ENCODE measurements around the gene FARP2. TPM values are rescaled to one million over a fixed set of nuclear protein-coding genes. Genes with fewer than 3 reads are reported as not detected.

Gene FARP2
- total RNA-seq, 1 experiment from 2014 or later = 74.5 TPM

DNA sequence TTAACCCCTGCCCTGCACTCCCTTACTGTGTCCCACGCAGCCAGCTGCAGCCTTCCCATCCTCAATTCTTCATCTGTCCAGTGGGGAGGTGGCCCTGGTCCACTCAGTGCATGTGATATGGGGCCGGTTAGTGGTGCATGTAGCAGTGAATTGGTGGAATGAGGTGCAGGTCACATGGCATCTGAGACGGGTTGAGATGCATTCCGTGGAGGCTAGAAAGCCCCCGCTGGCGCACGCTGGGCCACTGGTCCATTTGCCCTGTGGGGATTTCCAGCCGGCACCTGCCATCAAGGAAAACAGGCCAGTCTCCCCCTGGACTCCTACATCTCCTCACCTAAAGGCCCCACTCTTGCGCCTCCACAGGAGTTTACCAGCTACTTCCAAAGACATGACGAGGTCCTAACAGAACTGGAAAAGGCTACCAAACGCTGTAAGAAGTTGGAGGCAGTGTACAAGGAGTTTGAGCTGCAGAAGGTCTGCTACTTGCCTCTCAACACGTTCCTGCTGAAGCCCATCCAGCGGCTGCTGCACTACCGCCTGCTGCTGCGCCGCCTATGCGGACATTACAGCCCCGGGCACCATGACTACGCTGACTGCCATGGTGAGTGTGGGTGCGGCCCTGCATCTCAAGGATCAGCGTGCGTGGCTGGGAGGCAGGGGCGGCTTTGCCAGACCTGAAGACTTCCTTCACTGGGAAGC, 111.8 kb downstream of the FARP2 start:
- Histone ChIP-seq H3K27ac (no peak overlapping the region), H3K4me3 (no peak overlapping the region), H3K4me1 (replicated peaks) (no peaks in the 10 kb centered on the region)

GRCh38 chr2:241468476-241468781, 112.3 kb downstream of the FARP2 start:
- Histone ChIP-seq H3K27me3 (replicated peaks) (no peaks in the 10 kb centered on the region), H3K4me1 (replicated peaks) (no peaks in the 10 kb centered on the region), H3K9me3 (replicated peaks) (no peaks in the 10 kb centered on the region), H3K36me3 (no peaks in the 10 kb centered on the region; the same call in 1 of the 2 replicates), H3K4me3 (no peak overlapping the region), H3K27ac (no peak overlapping the region)
- no peak for DNase-seq (ENCODE audit: low read depth in 1 of 2, low spot score in 2 of 2)

More for the DNA sequence above, 111.8 kb downstream of the FARP2 start:
- H3K9me3 ChIP-seq (replicated peaks) = no peaks in the 10 kb centered on the region
- H3K27me3 ChIP-seq (replicated peaks) = no peaks in the 10 kb centered on the region
- no peak for DNase-seq (ENCODE audit: low read depth in 1 of 2, low spot score in 2 of 2)
- H3K36me3 ChIP-seq = peaks cover 4% of the 10 kb centered on the region; the same call in 1 of the 2 replicates

DNA sequence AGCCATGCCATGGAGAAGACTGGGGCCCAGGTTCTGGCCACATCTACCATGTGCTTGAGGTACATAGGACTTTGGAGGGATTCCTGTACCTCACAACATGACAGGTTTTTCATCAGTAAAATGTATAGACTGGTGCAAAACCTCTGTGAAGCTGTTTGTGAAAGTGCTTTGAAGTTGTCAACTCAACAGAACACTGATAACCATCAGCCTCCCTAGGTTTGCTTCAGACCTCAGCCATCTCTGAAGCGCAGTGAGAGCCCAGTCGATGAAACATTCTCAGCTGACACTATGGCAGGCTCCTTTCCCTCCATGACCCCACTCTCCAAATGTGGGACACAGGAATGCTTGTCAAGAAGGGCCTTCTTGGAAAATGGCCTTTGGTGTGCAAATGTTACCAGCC, 113.7 kb downstream of the FARP2 start:
- Histone ChIP-seq H3K9me3 (replicated peaks) (no peaks in the 10 kb centered on the region), H3K36me3 (no peaks in the 10 kb centered on the region), H3K27ac (no peak overlapping the region), H3K4me3 (no peak overlapping the region), H3K27me3 (replicated peaks) (no peaks in the 10 kb centered on the region), H3K4me1 (replicated peaks) (no peaks in the 10 kb centered on the region)
- DNase-seq (ENCODE audit: low read depth in 1 of 2, low spot score in 2 of 2) = no peak

- Histone ChIP-seq H3K4me3 (no peak overlapping the region), H3K27me3 (replicated peaks) (no peaks in the 10 kb centered on the region), H3K27ac (no peak overlapping the region), H3K9me3 (replicated peaks) (no peaks in the 10 kb centered on the region), H3K36me3 (peaks cover 9% of the 10 kb centered on the region), H3K4me1 (replicated peaks) (no peaks in the 10 kb centered on the region)
- no peak for DNase-seq (ENCODE audit: low read depth in 1 of 2, low spot score in 2 of 2)
These were observed 117.3 kb downstream of the FARP2 start for GRCh38 chr2:241473399-241473798.

DNA sequence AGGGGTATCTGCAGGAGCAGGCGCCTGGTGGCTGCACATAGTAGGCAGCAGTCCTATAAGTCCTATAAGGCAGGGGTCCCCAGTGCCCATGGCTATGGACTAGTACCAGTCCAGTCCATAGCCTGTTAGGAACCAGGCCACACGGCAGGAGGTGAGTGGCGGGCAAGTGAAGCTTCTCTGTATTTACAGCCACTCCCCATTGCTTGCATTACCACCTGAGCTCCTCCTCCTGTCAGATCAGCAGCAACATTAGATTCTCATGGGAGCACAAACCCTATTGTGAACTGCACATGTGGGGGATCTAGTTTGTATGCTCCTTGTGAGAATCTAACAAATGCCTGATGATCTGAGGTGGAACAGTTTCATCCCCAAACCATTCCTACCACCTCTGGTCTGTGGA, 119.2 kb downstream of the FARP2 start:
- Histone ChIP-seq H3K27ac (no peak overlapping the region), H3K4me3 (no peak overlapping the region), H3K27me3 (replicated peaks) (no peaks in the 10 kb centered on the region), H3K36me3 (peaks cover 23% of the 10 kb centered on the region), H3K4me1 (replicated peaks) (no peaks in the 10 kb centered on the region), H3K9me3 (replicated peaks) (no peaks in the 10 kb centered on the region)
- no peak for DNase-seq (ENCODE audit: low read depth in 1 of 2, low spot score in 2 of 2)

GRCh38 chr2:241478166-241478565, 122.1 kb downstream of the FARP2 start:
- peaks cover 23% of the 10 kb centered on the region for H3K36me3 ChIP-seq
- no peaks in the 10 kb centered on the region for H3K9me3 ChIP-seq (replicated peaks)
- no peak overlapping the region for H3K4me3 ChIP-seq
- H3K27ac ChIP-seq = no peak overlapping the region
- no peaks in the 10 kb centered on the region for H3K27me3 ChIP-seq (replicated peaks)
- H3K4me1 ChIP-seq (replicated peaks) = no peaks in the 10 kb centered on the region
- DNase-seq (ENCODE audit: low read depth in 1 of 2, low spot score in 2 of 2) = no peak

DNA sequence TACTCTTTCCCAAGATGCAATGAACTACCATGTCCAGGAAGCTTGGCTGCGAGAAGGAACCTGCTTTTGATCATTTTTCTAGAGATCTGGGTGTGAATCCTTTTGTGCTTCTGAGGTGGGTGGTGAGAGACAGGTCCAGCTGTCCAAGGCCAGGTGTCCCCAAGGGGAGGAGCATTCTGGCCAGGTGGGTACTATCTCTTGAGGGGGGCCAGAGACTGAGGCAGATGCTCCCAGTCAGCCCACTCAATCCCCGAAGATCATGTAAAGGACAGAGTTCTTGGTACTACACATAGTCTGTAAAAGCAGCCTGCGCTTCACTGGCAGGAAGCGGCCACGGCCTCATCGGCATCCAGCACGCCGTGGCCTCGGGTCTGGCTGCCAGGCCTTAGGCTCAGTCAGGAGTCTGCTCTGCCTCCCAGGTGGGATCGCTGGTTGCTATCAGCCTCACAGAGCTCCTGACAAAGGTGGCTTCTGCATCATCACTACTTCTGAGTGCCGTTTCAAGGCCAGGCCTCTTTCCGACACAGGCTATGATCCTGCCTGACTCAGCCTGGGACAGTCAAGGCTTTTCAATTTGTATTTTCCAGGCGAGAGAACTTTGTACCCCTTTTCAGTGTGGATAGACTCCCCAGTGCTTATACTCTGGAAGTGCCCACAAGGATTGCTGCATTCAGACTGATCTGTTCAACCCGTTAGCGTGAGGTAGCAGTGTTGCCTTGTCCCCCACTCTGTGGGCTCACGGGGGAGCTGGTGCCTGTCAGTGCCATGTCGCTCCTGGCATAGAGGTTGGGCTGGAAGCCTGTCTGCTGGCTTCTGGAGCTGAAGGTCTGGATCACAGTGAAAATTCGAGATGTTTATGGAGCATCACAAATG, 123.2 kb downstream of the FARP2 start:
- Histone ChIP-seq H3K4me3 (no peak overlapping the region), H3K27ac (no peak overlapping the region), H3K27me3 (replicated peaks) (no peaks in the 10 kb centered on the region), H3K9me3 (replicated peaks) (no peaks in the 10 kb centered on the region), H3K4me1 (replicated peaks) (no peaks in the 10 kb centered on the region), H3K36me3 (peaks cover 23% of the 10 kb centered on the region)
- DNase-seq (ENCODE audit: low read depth in 1 of 2, low spot score in 2 of 2) = no peak

DNA sequence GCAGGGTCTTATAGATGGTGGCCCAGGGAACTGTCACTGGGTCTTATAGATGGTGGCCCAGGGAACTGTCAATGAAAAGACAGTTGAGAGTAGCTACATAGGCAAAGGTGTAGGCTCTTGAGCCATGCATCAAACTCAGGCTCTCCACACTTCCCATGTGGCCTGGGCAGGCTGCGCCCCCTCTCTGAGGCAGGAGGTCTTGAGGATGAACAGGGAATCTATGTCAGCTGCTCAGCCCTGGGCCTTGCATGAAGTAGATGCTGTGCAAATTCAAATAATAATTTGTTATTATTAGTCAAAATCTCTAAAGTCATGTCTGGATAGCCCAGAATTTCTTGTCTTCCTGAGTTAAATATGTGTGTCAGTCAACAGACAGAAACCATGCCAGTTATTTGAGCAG, 125.6 kb downstream of the FARP2 start:
- H3K27me3 ChIP-seq (replicated peaks) = no peaks in the 10 kb centered on the region
- H3K4me3 ChIP-seq = no peak overlapping the region
- no peak for DNase-seq (ENCODE audit: low read depth in 1 of 2, low spot score in 2 of 2)
- H3K36me3 ChIP-seq = peaks cover 20% of the 10 kb centered on the region
- no peak overlapping the region for H3K27ac ChIP-seq
- no peaks in the 10 kb centered on the region for H3K9me3 ChIP-seq (replicated peaks)
- H3K4me1 ChIP-seq (replicated peaks) = no peaks in the 10 kb centered on the region

GRCh38 chr2:241482126-241482955, 126.3 kb downstream of the FARP2 start:
- Histone ChIP-seq H3K4me1 (replicated peaks) (no peaks in the 10 kb centered on the region), H3K36me3 (peaks cover 26% of the 10 kb centered on the region), H3K27ac (no peak overlapping the region), H3K27me3 (replicated peaks) (no peaks in the 10 kb centered on the region), H3K4me3 (no peak overlapping the region), H3K9me3 (replicated peaks) (no peaks in the 10 kb centered on the region)
- DNase-seq (ENCODE audit: low read depth in 1 of 2, low spot score in 2 of 2) = no peak

DNA sequence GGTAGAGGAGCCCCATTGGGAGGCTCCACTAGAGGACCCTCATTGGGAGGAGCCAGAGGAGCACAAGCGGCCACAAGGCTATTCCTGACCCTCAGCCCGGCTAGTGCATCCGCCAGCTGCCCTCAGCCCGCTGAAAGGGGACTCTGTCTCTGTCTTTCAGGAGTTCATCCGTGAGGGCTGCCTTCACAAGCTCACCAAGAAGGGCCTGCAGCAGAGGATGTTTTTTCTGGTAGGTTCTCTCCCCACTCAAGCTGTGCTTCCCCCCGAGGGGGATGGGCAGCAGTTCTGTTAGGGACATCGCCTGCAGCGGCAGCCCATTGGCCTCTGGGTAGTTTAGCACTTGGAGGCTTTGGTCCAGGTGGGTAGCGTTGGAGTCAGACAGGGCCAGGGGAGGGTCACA, 127.2 kb downstream of the FARP2 start:
- Histone ChIP-seq H3K9me3 (replicated peaks) (no peaks in the 10 kb centered on the region), H3K4me1 (replicated peaks) (no peaks in the 10 kb centered on the region), H3K36me3 (peaks cover 23% of the 10 kb centered on the region), H3K27ac (no peak overlapping the region), H3K4me3 (no peak overlapping the region), H3K27me3 (replicated peaks) (no peaks in the 10 kb centered on the region)
- DNase-seq (ENCODE audit: low read depth in 1 of 2, low spot score in 2 of 2) = no peak

- H3K4me1 ChIP-seq (replicated peaks) = no peaks in the 10 kb centered on the region
- DNase-seq (ENCODE audit: low read depth in 1 of 2, low spot score in 2 of 2) = no peak
These were observed 129.3 kb downstream of the FARP2 start for GRCh38 chr2:241485172-241485911.

GRCh38 chr2:241489088-241489487, 133.0 kb downstream of the FARP2 start:
- no peak overlapping the region for H3K4me3 ChIP-seq
- H3K27ac ChIP-seq = no peak overlapping the region
- peaks cover 54% of the 10 kb centered on the region for H3K36me3 ChIP-seq
- no peaks in the 10 kb centered on the region for H3K9me3 ChIP-seq (replicated peaks)
- DNase-seq (ENCODE audit: low read depth in 1 of 2, low spot score in 2 of 2) = no peak
- H3K4me1 ChIP-seq (replicated peaks) = no peaks in the 10 kb centered on the region
- no peaks in the 10 kb centered on the region for H3K27me3 ChIP-seq (replicated peaks)

More at GRCh38 chr2:241485172-241485911, 129.3 kb downstream of the FARP2 start:
- Histone ChIP-seq H3K27me3 (replicated peaks) (no peaks in the 10 kb centered on the region), H3K27ac (no peak overlapping the region), H3K36me3 (peaks cover 18% of the 10 kb centered on the region), H3K4me3 (no peak overlapping the region), H3K9me3 (replicated peaks) (no peaks in the 10 kb centered on the region)

Data from SJSA1 (cell line).